ENCODE results near the gene TMEM267.
"Not testable (repeated sequence)": the region's sequence is repeated elsewhere in the genome, so short reads cannot be mapped to it uniquely, and the experiment has no call there.

The TMEM267 gene

GRCh38 chr5:43409809-43410271 lies 73.8 kb downstream of the TMEM267 start:
- Mint-ChIP-seq H3K4me3 (no peak overlapping the region), H3K27ac (no peak overlapping the region), H3K36me3 (ENCODE audit: low read depth) (no peaks in the 10 kb centered on the region)

GRCh38 chr5:43402524-43403066 lies 81.1 kb downstream of the TMEM267 start:
- not testable (repeated sequence) for H3K27ac Mint-ChIP-seq; H3K9me3 Mint-ChIP-seq; H3K36me3 Mint-ChIP-seq (ENCODE audit: low read depth)

More at GRCh38 chr5:43409809-43410271, 73.8 kb downstream of the TMEM267 start:
- Mint-ChIP-seq H3K9me3 (peaks cover 8% of the 10 kb centered on the region), H3K27me3 (ENCODE audit: low read depth) (no peaks in the 10 kb centered on the region), H3K4me1 (no peaks in the 10 kb centered on the region)
- no peak for TF ChIP-seq CTCF (IDR thresholded peaks at IDR 0.05; ENCODE audit: unreplicated experiment in 3 of 3)

GRCh38 chr5:43401827-43402226 lies 81.8 kb downstream of the TMEM267 start:
- peak in 1 of 3 experiments; percentile 12 for TF ChIP-seq CTCF (IDR thresholded peaks at IDR 0.05; ENCODE audit: unreplicated experiment in 3 of 3)
- Mint-ChIP-seq H3K9me3 (peaks cover 8% of the 10 kb centered on the region), H3K4me3 (no peak overlapping the region), H3K4me1 (no peaks in the 10 kb centered on the region), H3K27me3 (ENCODE audit: low read depth) (no peaks in the 10 kb centered on the region), H3K36me3 (ENCODE audit: low read depth) (no peaks in the 10 kb centered on the region), H3K27ac (no peak overlapping the region)

More at GRCh38 chr5:43402524-43403066, 81.1 kb downstream of the TMEM267 start:
- H3K4me3 Mint-ChIP-seq; H3K4me1 Mint-ChIP-seq; H3K27me3 Mint-ChIP-seq (ENCODE audit: low read depth): not testable (repeated sequence)

GRCh38 chr5:43400082-43400481 lies 83.6 kb downstream of the TMEM267 start:
- Mint-ChIP-seq H3K4me3 (no peak overlapping the region), H3K36me3 (ENCODE audit: low read depth) (no peaks in the 10 kb centered on the region), H3K27me3 (ENCODE audit: low read depth) (no peaks in the 10 kb centered on the region), H3K9me3 (peaks cover under 1% of the 10 kb centered on the region), H3K4me1 (no peaks in the 10 kb centered on the region), H3K27ac (no peak overlapping the region)
- TF ChIP-seq CTCF (IDR thresholded peaks at IDR 0.05; ENCODE audit: unreplicated experiment in 3 of 3): peak in 2 of 3 experiments; percentile 31 to 43

GRCh38 chr5:43396762-43397304 lies 86.8 kb downstream of the TMEM267 start:
- no peak overlapping the region for H3K4me3 Mint-ChIP-seq
- no peaks in the 10 kb centered on the region for H3K27me3 Mint-ChIP-seq (ENCODE audit: low read depth)
- H3K27ac Mint-ChIP-seq: no peak overlapping the region
- H3K9me3 Mint-ChIP-seq: no peaks in the 10 kb centered on the region
- H3K4me1 Mint-ChIP-seq: no peaks in the 10 kb centered on the region
- no peaks in the 10 kb centered on the region for H3K36me3 Mint-ChIP-seq (ENCODE audit: low read depth)
- TF ChIP-seq CTCF (IDR thresholded peaks at IDR 0.05; ENCODE audit: unreplicated experiment in 3 of 3): no peak
